ENCODE data around the gene RPL10. TPM values are rescaled to one million over a fixed set of nuclear protein-coding genes. Genes with fewer than 3 reads are reported as not detected.

Gene RPL10
- total RNA-seq, 4 donors from 2014 or later: 2,150 to 7,554 (median 4,519) TPM

DNA sequence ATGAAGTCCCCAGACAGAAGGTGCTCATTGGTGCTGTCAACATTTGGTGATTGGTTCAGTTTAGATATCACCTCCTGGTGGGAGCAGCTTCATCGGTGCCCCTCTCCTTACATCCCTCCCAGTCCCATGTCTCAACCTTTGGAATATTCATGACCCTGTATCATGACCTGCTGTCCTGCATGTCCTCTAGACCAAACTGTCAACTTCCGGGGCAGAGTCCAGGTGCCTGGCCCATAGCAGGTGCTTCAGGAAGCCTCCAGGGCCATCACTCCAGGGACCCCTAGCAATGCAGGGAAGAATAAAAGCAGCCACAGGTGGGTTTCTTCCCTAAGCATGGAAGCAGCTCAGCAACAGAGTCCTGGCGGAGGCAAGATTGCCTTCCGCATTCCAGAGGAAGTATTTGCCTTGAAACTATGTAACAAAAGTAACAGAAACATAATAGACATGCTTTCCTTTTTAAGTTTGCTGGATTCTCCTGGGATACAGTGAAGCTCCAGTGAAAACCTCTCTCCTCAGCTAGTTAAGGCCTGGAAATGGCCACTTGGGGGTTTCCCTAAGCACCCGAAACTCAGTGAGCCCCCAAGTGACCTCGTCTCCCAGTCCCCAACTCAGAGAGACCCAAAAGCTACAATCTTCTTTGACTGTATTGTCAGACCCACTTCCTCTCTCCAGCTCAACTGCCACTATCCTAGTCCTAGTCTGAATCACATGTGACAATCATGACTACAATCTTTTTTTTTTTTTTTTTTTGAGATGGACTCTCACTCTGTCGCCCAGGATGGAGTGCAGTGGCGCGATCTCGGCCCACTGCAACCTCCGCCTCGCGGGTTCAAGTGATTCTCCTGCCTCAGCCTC lies 29.0 kb downstream of the RPL10 start:
- TF ChIP-seq POLR2AphosphoS5 (IDR thresholded peaks at IDR 0.05): no peak
- no peak for TF ChIP-seq EP300 (IDR thresholded peaks at IDR 0.05)
- no peak for TF ChIP-seq POLR2A (IDR thresholded peaks at IDR 0.05; ENCODE audit: low read depth)
- TF ChIP-seq, protein P1, sequence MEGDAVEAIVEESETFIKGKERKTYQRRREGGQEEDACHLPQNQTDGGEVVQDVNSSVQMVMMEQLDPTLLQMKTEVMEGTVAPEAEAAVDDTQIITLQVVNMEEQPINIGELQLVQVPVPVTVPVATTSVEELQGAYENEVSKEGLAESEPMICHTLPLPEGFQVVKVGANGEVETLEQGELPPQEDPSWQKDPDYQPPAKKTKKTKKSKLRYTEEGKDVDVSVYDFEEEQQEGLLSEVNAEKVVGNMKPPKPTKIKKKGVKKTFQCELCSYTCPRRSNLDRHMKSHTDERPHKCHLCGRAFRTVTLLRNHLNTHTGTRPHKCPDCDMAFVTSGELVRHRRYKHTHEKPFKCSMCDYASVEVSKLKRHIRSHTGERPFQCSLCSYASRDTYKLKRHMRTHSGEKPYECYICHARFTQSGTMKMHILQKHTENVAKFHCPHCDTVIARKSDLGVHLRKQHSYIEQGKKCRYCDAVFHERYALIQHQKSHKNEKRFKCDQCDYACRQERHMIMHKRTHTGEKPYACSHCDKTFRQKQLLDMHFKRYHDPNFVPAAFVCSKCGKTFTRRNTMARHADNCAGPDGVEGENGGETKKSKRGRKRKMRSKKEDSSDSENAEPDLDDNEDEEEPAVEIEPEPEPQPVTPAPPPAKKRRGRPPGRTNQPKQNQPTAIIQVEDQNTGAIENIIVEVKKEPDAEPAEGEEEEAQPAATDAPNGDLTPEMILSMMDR (IDR thresholded peaks at IDR 0.05): no peak
- WGBS: 87% methylated on average over 12 of the region's 13 CpGs
- DNase-seq (ENCODE audit: extremely low spot score): no peak
- Histone ChIP-seq H3K9me3 (no peaks in the 10 kb centered on the region), H3K27ac (replicated peaks in 1 of 4) (peak overlapping the region in 2 of 4 donors; percentile 14 to 85), H3K4me3 (peak overlapping the region in 2 of 4 donors; percentile 75 to 84), H3K4me1 (peaks cover 5 to 34% (median 33%) of the 10 kb centered on the region in 4 donors), H3K27me3 (no peaks in the 10 kb centered on the region), H3K36me3 (peaks cover 0 to 9% (median 4%) of the 10 kb centered on the region in 4 donors)
- intact Hi-C loops (cut with DNase I): no loop called here

DNA sequence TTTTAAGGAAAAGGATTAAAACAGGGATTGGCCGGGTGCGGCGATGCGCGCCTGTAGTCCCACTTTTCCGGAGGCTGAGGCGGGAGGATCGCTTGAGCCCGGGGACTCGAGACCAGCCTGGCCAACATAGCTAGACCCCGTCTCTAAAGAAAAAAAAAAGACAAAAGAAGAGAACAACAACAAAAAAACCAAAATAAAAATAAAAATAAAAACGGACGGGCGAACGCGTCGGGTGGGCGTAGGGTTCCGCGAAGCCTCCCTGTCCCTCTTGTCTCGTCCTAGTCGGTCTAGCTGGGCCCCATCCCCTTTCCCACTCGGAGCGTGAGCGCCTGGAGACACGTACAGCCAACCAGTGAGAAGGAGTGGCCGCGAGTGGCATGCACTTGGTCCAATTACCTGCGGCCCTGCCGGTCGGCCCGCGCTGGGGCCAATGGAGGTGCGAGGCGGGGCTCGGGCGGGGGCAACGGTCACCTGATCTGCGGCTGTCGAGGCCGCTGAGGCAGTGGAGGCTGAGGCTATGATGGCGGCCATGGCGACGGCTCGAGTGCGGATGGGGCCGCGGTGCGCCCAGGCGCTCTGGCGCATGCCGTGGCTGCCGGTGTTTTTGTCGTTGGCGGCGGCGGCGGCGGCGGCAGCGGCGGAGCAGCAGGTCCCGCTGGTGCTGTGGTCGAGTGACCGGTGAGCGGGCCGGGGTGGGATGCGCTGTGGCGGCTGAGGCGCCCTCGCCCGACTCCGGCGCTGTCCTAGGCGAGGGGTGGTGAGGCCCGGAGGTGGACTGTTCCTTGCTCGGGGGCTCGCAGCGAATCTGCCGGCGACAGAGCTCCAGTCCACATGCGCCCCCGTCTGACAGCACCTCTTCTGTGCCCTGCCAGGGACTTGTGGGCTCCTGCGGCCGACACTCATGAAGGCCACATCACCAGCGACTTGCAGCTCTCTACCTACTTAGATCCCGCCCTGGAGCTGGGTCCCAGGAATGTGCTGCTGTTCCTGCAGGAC lies 30.3 kb downstream of the RPL10 start, which contains the start of gene ATP6AP1:
TSS of gene ATP6AP1 (plus strand) at position 502 of the 996 bp plus-strand sequence. CDS start at position 518, 16 bp downstream.
- DNase-seq (ENCODE audit: extremely low spot score): peak; percentile 96
- H3K9me3 ChIP-seq: no peaks in the 10 kb centered on the region
- H3K4me3 ChIP-seq: peak within 1 kb of the TSS; percentile 69 to 84 (median 75)
- intact Hi-C loops (cut with DNase I): no loop called here
- H3K36me3 ChIP-seq: peaks cover 0 to 23% (median 18%) of the 10 kb centered on the region in 4 donors
- H3K27me3 ChIP-seq: no peaks in the 10 kb centered on the region
- WGBS: 58% methylated on average over 79 of the region's 87 CpGs
- TF ChIP-seq POLR2AphosphoS5 (IDR thresholded peaks at IDR 0.05): peak; percentile 76 to 86
- peak; percentile 29 for TF ChIP-seq POLR2A (IDR thresholded peaks at IDR 0.05; ENCODE audit: low read depth)
- TF ChIP-seq, protein P1 (IDR thresholded peaks at IDR 0.05): no peak
- no peak for TF ChIP-seq EP300 (IDR thresholded peaks at IDR 0.05)
- H3K27ac ChIP-seq (replicated peaks in 1 of 4): peak within 1 kb of the TSS; percentile 81 to 85 (median 84)
- H3K4me1 ChIP-seq: peaks cover 5 to 34% (median 33%) of the 10 kb centered on the region in 4 donors

DNA sequence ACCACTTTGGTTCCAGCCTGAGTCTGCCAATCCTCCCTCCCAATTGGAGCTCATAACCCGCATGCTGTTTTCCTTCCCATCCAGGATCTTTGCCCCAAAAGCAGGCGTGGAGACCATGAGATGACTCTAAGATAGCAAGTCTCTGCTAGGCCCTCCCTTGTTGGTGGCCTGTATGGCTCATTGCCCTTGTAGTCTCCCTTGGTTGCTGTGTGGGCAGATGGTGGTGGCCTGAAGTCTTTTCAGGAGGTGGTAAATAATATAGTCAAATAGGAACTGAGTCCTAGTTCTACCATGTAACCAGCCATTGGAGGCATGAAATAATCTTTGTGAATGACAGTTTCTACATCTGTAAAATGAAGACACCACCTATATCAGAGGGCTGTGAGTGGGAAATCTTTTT lies 31.5 kb downstream of the RPL10 start:
- Histone ChIP-seq H3K27me3 (no peaks in the 10 kb centered on the region), H3K27ac (replicated peaks in 1 of 4) (no peak overlapping the region), H3K4me1 (peaks cover 5 to 34% (median 33%) of the 10 kb centered on the region in 4 donors), H3K36me3 (peaks cover 0 to 35% (median 29%) of the 10 kb centered on the region in 4 donors), H3K9me3 (no peaks in the 10 kb centered on the region), H3K4me3 (peak overlapping the region; percentile 69 to 84 (median 75))
- TF ChIP-seq POLR2AphosphoS5 (IDR thresholded peaks at IDR 0.05) (no peak), EP300 (IDR thresholded peaks at IDR 0.05) (no peak), POLR2A (IDR thresholded peaks at IDR 0.05; ENCODE audit: low read depth) (no peak)
- TF ChIP-seq, protein P1 (IDR thresholded peaks at IDR 0.05): no peak
- intact Hi-C loops (cut with DNase I): no loop called here
- 68% methylated on average over 2 of the region's 2 CpGs for WGBS
- DNase-seq (ENCODE audit: extremely low spot score): no peak

DNA sequence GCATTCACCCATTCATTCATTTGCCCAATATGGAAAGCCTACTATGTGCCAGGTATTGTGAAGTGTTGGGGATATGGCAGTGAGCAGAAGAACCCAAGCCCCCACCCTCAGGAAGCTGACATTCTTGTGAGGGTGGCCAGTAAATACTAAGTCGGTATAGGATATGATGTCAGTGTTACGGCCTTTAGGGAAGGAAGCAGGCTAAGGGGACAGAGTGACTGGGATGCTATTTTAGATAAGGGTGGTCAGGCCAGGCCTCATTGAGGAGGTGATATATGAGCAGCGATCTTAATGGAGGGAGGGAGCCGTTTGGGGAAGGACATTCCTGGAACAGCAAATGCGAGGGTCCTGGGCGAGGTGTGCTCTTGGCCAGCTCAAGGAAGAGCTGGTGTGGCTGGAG lies 32.3 kb downstream of the RPL10 start:
- peaks cover 5 to 34% (median 33%) of the 10 kb centered on the region in 4 donors for H3K4me1 ChIP-seq
- no peak for DNase-seq (ENCODE audit: extremely low spot score)
- H3K36me3 ChIP-seq: peaks cover 0 to 43% (median 36%) of the 10 kb centered on the region in 4 donors
- H3K27ac ChIP-seq (replicated peaks in 1 of 4): peak overlapping the region in 1 of 4 donors; percentile 26
- H3K9me3 ChIP-seq: no peaks in the 10 kb centered on the region
- 63% methylated on average over 6 of the region's 6 CpGs for WGBS
- intact Hi-C loops (cut with DNase I): no loop called here
- H3K4me3 ChIP-seq: no peak overlapping the region
- TF ChIP-seq POLR2A (IDR thresholded peaks at IDR 0.05; ENCODE audit: low read depth): no peak
- no peak for TF ChIP-seq POLR2AphosphoS5 (IDR thresholded peaks at IDR 0.05)
- TF ChIP-seq, protein P1 (IDR thresholded peaks at IDR 0.05): no peak
- TF ChIP-seq EP300 (IDR thresholded peaks at IDR 0.05): no peak
- H3K27me3 ChIP-seq: no peaks in the 10 kb centered on the region
